Upper lobe of left lung (tissue), 4 donors: ENCODE results near the gene TMEM129.

Experiments used
- EP300 ChIP-seq, 4 donors: sonication (generic); formaldehyde crosslinking; IDR thresholded peaks; one replicate each; pipeline ENCODE4 v1.5.1; 2017; ENCODE audit warnings: antibody characterized with exemption in 4 of 4, control low read depth in 2 of 4
- POLR2A ChIP-seq, 4 donors: fragments of 450-650 bp; IDR thresholded peaks; one replicate each; pipeline ENCODE4 v1.5.1; 2016 to 2017; ENCODE audit warnings: antibody characterized with exemption in 4 of 4, mild to moderate bottlenecking in 2 of 4
- POLR2AphosphoS5 ChIP-seq, 2 donors: sonication (generic); formaldehyde crosslinking; IDR thresholded peaks; one replicate each; pipeline ENCODE4 v1.5.1; 2017; ENCODE audit warnings: antibody characterized with exemption in 2 of 2
- TF ChIP-seq, protein P1 (sequence below), 6 experiments: fragments of 450-650 bp in 4 of 6; fragments of 200-600 bp in 2 of 6; sonication (generic) in 2 of 6; IDR thresholded peaks; one replicate each; pipeline ENCODE4 v1.5.1; 2016 to 2019; ENCODE audit warnings: antibody characterized with exemption in 6 of 6

DNA sequence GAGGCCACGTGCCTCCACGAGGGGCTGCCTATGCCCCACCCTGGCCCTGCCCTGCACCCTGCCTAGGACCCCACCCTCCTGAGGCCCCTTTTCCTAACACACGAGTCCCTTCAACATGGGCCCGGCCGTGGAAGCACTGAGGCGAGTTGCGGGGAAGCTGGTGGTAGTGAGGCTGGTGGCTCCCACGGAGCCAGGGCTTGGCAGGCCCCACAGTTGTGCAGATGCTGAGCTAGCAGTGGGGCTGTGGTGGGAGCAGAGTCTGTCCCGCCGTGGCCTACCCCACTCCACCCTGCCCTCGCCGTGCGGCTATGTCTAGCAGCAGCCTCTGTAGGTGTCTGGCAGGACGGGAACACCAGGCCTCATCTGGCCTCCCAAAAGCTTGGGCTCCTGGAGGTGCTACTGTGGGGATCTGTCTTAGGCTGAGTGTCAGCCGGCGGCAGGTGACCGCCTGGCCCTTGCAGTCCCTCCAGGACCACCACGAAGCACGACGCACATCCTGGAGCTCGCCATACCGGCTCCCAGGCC is 19.0 kb upstream of the TMEM129 start:
- TF ChIP-seq, protein P1, sequence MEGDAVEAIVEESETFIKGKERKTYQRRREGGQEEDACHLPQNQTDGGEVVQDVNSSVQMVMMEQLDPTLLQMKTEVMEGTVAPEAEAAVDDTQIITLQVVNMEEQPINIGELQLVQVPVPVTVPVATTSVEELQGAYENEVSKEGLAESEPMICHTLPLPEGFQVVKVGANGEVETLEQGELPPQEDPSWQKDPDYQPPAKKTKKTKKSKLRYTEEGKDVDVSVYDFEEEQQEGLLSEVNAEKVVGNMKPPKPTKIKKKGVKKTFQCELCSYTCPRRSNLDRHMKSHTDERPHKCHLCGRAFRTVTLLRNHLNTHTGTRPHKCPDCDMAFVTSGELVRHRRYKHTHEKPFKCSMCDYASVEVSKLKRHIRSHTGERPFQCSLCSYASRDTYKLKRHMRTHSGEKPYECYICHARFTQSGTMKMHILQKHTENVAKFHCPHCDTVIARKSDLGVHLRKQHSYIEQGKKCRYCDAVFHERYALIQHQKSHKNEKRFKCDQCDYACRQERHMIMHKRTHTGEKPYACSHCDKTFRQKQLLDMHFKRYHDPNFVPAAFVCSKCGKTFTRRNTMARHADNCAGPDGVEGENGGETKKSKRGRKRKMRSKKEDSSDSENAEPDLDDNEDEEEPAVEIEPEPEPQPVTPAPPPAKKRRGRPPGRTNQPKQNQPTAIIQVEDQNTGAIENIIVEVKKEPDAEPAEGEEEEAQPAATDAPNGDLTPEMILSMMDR (IDR thresholded peaks at IDR 0.05): no peak
- no peak for TF ChIP-seq POLR2AphosphoS5 (IDR thresholded peaks at IDR 0.05)
- no peak for TF ChIP-seq POLR2A (IDR thresholded peaks at IDR 0.05)
- no peak for TF ChIP-seq EP300 (IDR thresholded peaks at IDR 0.05)
